DOHH2 (cell line): ENCODE data around the gene ATG4A.

Experiments used
- H3F3A ChIP-seq: fragments of 200-600 bp; sonication (generic), shearing (Covaris generic); 2 replicates; pipeline ENCODE4 v1.6.0; 2016; ENCODE audit warnings: antibody characterized with exemption, mild to moderate bottlenecking; ENCODE audit not compliant: control insufficient read depth, insufficient read depth
- H3K27ac ChIP-seq: fragments of 200-600 bp; sonication (generic); 2 replicates; pipeline ENCODE4 v1.5.1; 2014; ENCODE audit warnings: low read depth, mild to moderate bottlenecking, low read length, moderate library complexity
- H3K27me3 ChIP-seq: fragments of 200-600 bp; sonication (generic); 2 replicates; pipeline ENCODE4 v1.6.1; 2014; ENCODE audit warnings: mild to moderate bottlenecking, low read length, mixed read lengths; ENCODE audit not compliant: control insufficient read depth
- H3K36me3 ChIP-seq: fragments of 200-600 bp; sonication (generic); 2 replicates; pipeline ENCODE4 v1.6.1; 2014; ENCODE audit warnings: mild to moderate bottlenecking, low read length, moderate library complexity, mixed read lengths; ENCODE audit not compliant: control insufficient read depth
- H3K4me1 ChIP-seq: fragments of 200-600 bp; sonication (generic); 2 replicates; pipeline ENCODE4 v1.6.1; 2014; ENCODE audit warnings: mild to moderate bottlenecking, low read length, mixed read lengths; ENCODE audit not compliant: control insufficient read depth
- H3K4me2 ChIP-seq: fragments of 200-600 bp; sonication (generic); 2 replicates; pipeline ENCODE4 v1.6.0; 2014; ENCODE audit warnings: mild to moderate bottlenecking, low read length, moderate library complexity
- H3K4me3 ChIP-seq: fragments of 200-600 bp; sonication (generic); 2 replicates; pipeline ENCODE4 v1.5.1; 2014; ENCODE audit warnings: mild to moderate bottlenecking, low read length, mixed read lengths
- H3K79me2 ChIP-seq: fragments of 200-600 bp; sonication (generic); 2 replicates; pipeline ENCODE4 v1.6.1; 2014; ENCODE audit warnings: mild to moderate bottlenecking, low read length, mixed read lengths; ENCODE audit not compliant: control insufficient read depth
- H3K9me2 ChIP-seq: fragments of 200-600 bp; sonication (generic); replicated peaks from 2 replicates; pipeline ENCODE4 v1.6.1; 2014; ENCODE audit warnings: mild to moderate bottlenecking, low read length, mixed read lengths; ENCODE audit not compliant: control insufficient read depth
- H3K9me3 ChIP-seq: fragments of 200-600 bp; sonication (generic); 2 replicates; pipeline ENCODE4 v1.6.1; 2014; ENCODE audit warnings: antibody characterized with exemption, low read length, mixed read lengths; ENCODE audit not compliant: control insufficient read depth, insufficient read depth
- H4K20me1 ChIP-seq: fragments of 200-600 bp; sonication (generic); 2 replicates; pipeline ENCODE4 v1.6.0; 2014; ENCODE audit warnings: low read depth, mild to moderate bottlenecking, antibody characterized with exemption, low read length, moderate library complexity; ENCODE audit not compliant: control insufficient read depth, insufficient read depth
- CTCF ChIP-seq: fragments of 200-600 bp; sonication (generic); IDR thresholded peaks from one replicate; pipeline ENCODE4 v1.5.1; 2014; ENCODE audit warnings: antibody characterized with exemption, mild to moderate bottlenecking, low read depth, low read length; ENCODE audit not compliant: poor library complexity, severe bottlenecking
- EZH2phosphoT487 ChIP-seq: fragments of 200-600 bp; sonication (generic); IDR thresholded peaks from 2 replicates; pipeline ENCODE4 v1.6.1; 2017; ENCODE audit warnings: borderline replicate concordance, mild to moderate bottlenecking, antibody characterized with exemption, low read length, moderate library complexity, mixed read lengths

The ATG4A gene

GRCh38 chrX:108122748-108123147 is 31.2 kb downstream of the ATG4A start:
- Histone ChIP-seq H3K79me2 (no peaks in the 10 kb centered on the region), H3F3A (no peaks in the 10 kb centered on the region), H3K27ac (no peak overlapping the region), H3K27me3 (no peaks in the 10 kb centered on the region), H3K9me3 (no peaks in the 10 kb centered on the region), H3K4me3 (no peak overlapping the region), H3K4me1 (no peaks in the 10 kb centered on the region), H3K4me2 (no peak overlapping the region), H3K36me3 (no peaks in the 10 kb centered on the region), H3K9me2 (no peaks in the 10 kb centered on the region), H4K20me1 (no peaks in the 10 kb centered on the region)
- TF ChIP-seq EZH2phosphoT487, result no peak
- no peak for TF ChIP-seq CTCF

GRCh38 chrX:108123591-108124366 is 32.2 kb downstream of the ATG4A start:
- no peaks in the 10 kb centered on the region for H3K9me2 ChIP-seq
- no peak overlapping the region for H3K4me3 ChIP-seq
- no peaks in the 10 kb centered on the region for H3F3A ChIP-seq
- H3K27me3 ChIP-seq, result no peaks in the 10 kb centered on the region
- no peak overlapping the region for H3K4me2 ChIP-seq
- no peaks in the 10 kb centered on the region for H4K20me1 ChIP-seq
- TF ChIP-seq CTCF (no peak), EZH2phosphoT487 (no peak)
- no peaks in the 10 kb centered on the region for H3K4me1 ChIP-seq
- H3K79me2 ChIP-seq, result no peaks in the 10 kb centered on the region
- no peaks in the 10 kb centered on the region for H3K9me3 ChIP-seq
- no peaks in the 10 kb centered on the region for H3K36me3 ChIP-seq
- H3K27ac ChIP-seq, result no peak overlapping the region

GRCh38 chrX:108126661-108127060 is 35.1 kb downstream of the ATG4A start:
- Histone ChIP-seq H3K27ac (no peak overlapping the region), H3K27me3 (no peaks in the 10 kb centered on the region), H3K4me3 (no peak overlapping the region), H3K4me2 (no peak overlapping the region), H3F3A (no peaks in the 10 kb centered on the region), H3K9me3 (no peaks in the 10 kb centered on the region), H3K4me1 (no peaks in the 10 kb centered on the region), H3K79me2 (no peaks in the 10 kb centered on the region), H3K9me2 (no peaks in the 10 kb centered on the region), H4K20me1 (no peaks in the 10 kb centered on the region), H3K36me3 (no peaks in the 10 kb centered on the region)
- TF ChIP-seq CTCF, result no peak
- no peak for TF ChIP-seq EZH2phosphoT487
